Skeletal muscle tissue (tissue), 4 donors: ENCODE data around the gene ANO8. TPM values are rescaled to one million over a fixed set of nuclear protein-coding genes. Genes with fewer than 3 reads are reported as not detected.
A peak's percentile ranks its signal among the peaks of the same experiment; 100 is the strongest.

Source experiments
- H3K27ac ChIP-seq: one replicate; pipeline ENCODE4 v1.7.0; 2013; ENCODE audit warnings: mild to moderate bottlenecking, low read depth, low read length, inconsistent platforms
- H3K27me3 ChIP-seq, 3 donors: one replicate each; pipeline ENCODE4 v1.7.0; 2013; ENCODE audit warnings: low read length in 3 of 3; ENCODE audit not compliant: control insufficient read depth in 3 of 3, insufficient read depth in 3 of 3
- H3K36me3 ChIP-seq, 3 donors: one replicate each; pipeline ENCODE4 v1.7.0; 2013; ENCODE audit warnings: low read length in 3 of 3; ENCODE audit not compliant: control insufficient read depth in 3 of 3, insufficient read depth in 3 of 3
- H3K4me1 ChIP-seq, 3 donors: one replicate each; pipeline ENCODE4 v1.7.0; 2013; ENCODE audit warnings: low read length in 3 of 3, mild to moderate bottlenecking in 3 of 3; ENCODE audit not compliant: control insufficient read depth in 3 of 3, insufficient read depth in 3 of 3
- H3K4me3 ChIP-seq, 3 donors: one replicate each; pipeline ENCODE4 v1.7.0; 2013; ENCODE audit warnings: low read length in 3 of 3
- H3K9ac ChIP-seq, 3 donors: one replicate each; pipeline ENCODE4 v1.7.0; 2013; ENCODE audit warnings: low read length in 3 of 3, mild to moderate bottlenecking in 3 of 3, moderate library complexity in 2 of 3, low read depth in 1 of 3
- H3K9me3 ChIP-seq, 3 donors: one replicate each; pipeline ENCODE4 v1.7.0; 2013; ENCODE audit warnings: low read length in 3 of 3; ENCODE audit not compliant: control insufficient read depth in 3 of 3
- total RNA-seq: library from RNA; depleted of rRNA; stranded (reverse); fragments of >200 nt; gene quantifications from one replicate; pipeline ENCODE4 v1.2.3, GENCODE V29; 2014
- donor health status: Osteomylitis.

The ANO8 gene
- total RNA-seq, 1 donor from 2014 or later: 1.6 TPM

GRCh38 chr19:17311455-17312188, 23.0 kb downstream of the ANO8 start:
- Histone ChIP-seq H3K9ac (no peak overlapping the region), H3K27me3 (no peaks in the 10 kb centered on the region), H3K9me3 (no peaks in the 10 kb centered on the region), H3K36me3 (peaks cover 13 to 25% (median 17%) of the 10 kb centered on the region in 3 donors), H3K4me1 (peaks cover 14 to 37% (median 20%) of the 10 kb centered on the region in 3 donors), H3K4me3 (no peak overlapping the region), H3K27ac (no peak overlapping the region)

- Histone ChIP-seq H3K9ac (peak overlapping the region; percentile 84 to 93 (median 90)), H3K27me3 (no peaks in the 10 kb centered on the region), H3K36me3 (peaks cover 9 to 17% (median 10%) of the 10 kb centered on the region in 3 donors), H3K4me1 (peaks cover 27 to 52% (median 33%) of the 10 kb centered on the region in 3 donors), H3K27ac (peak overlapping the region; percentile 79), H3K9me3 (no peaks in the 10 kb centered on the region), H3K4me3 (peak overlapping the region; percentile 86 to 89 (median 88))
Measured at GRCh38 chr19:17309965-17310461, 24.6 kb downstream of the ANO8 start.

GRCh38 chr19:17309198-17309964, 25.3 kb downstream of the ANO8 start, which contains the start of gene DDA1:
DDA1 (plus strand) TSS chr19:17309563; CDS start chr19:17309655, 92 bp downstream.
- Histone ChIP-seq H3K4me3 (peak within 1 kb of the TSS; percentile 86 to 89 (median 88)), H3K36me3 (peaks cover 4 to 12% (median 5%) of the 10 kb centered on the region in 3 donors), H3K27ac (peak within 1 kb of the TSS; percentile 79), H3K27me3 (no peaks in the 10 kb centered on the region), H3K9me3 (no peaks in the 10 kb centered on the region), H3K4me1 (peaks cover 31 to 57% (median 40%) of the 10 kb centered on the region in 3 donors), H3K9ac (peak within 1 kb of the TSS; percentile 84 to 93 (median 90))

- H3K9me3 ChIP-seq: no peaks in the 10 kb centered on the region
- peaks cover 35 to 67% (median 48%) of the 10 kb centered on the region in 3 donors for H3K4me1 ChIP-seq
- H3K36me3 ChIP-seq: peaks cover 0 to under 1% (median 0%) of the 10 kb centered on the region in 3 donors
- peak overlapping the region in 1 of 3 donors; percentile 50 for H3K9ac ChIP-seq
- no peaks in the 10 kb centered on the region for H3K27me3 ChIP-seq
- H3K27ac ChIP-seq: no peak overlapping the region
- H3K4me3 ChIP-seq: no peak overlapping the region
Measured at GRCh38 chr19:17307876-17308377, 26.7 kb downstream of the ANO8 start.

GRCh38 chr19:17306285-17306714, 28.4 kb downstream of the ANO8 start:
- no peaks in the 10 kb centered on the region for H3K36me3 ChIP-seq
- H3K27ac ChIP-seq: peak overlapping the region; percentile 88
- peaks cover 41 to 67% (median 54%) of the 10 kb centered on the region in 3 donors for H3K4me1 ChIP-seq

GRCh38 chr19:17305517-17306284, 29.0 kb downstream of the ANO8 start, which contains the start of gene MRPL34:
MRPL34 (plus strand) TSS chr19:17305872; CDS start chr19:17305893, 21 bp downstream.
- Histone ChIP-seq H3K27ac (peak within 1 kb of the TSS; percentile 88), H3K4me3 (peak within 1 kb of the TSS; percentile 88 to 95 (median 93)), H3K4me1 (peaks cover 39 to 63% (median 52%) of the 10 kb centered on the region in 3 donors)

More at GRCh38 chr19:17306285-17306714, 28.4 kb downstream of the ANO8 start:
- Histone ChIP-seq H3K9ac (peak overlapping the region; percentile 87 to 95 (median 89)), H3K27me3 (no peaks in the 10 kb centered on the region), H3K9me3 (no peaks in the 10 kb centered on the region), H3K4me3 (peak overlapping the region; percentile 88 to 95 (median 93))

GRCh38 chr19:17305216-17305516, 29.5 kb downstream of the ANO8 start:
- Histone ChIP-seq H3K27ac (peak overlapping the region; percentile 48), H3K9ac (peak overlapping the region in 1 of 3 donors; percentile 95), H3K27me3 (no peaks in the 10 kb centered on the region), H3K36me3 (peaks cover 0 to 3% (median 3%) of the 10 kb centered on the region in 3 donors), H3K9me3 (no peaks in the 10 kb centered on the region), H3K4me1 (peaks cover 34 to 58% (median 47%) of the 10 kb centered on the region in 3 donors), H3K4me3 (peak overlapping the region; percentile 88 to 95 (median 93))

More at GRCh38 chr19:17305517-17306284, 29.0 kb downstream of the ANO8 start, which contains the start of gene MRPL34:
- H3K9me3 ChIP-seq: no peaks in the 10 kb centered on the region
- no peaks in the 10 kb centered on the region for H3K27me3 ChIP-seq
- peak within 1 kb of the TSS; percentile 87 to 95 (median 89) for H3K9ac ChIP-seq
- H3K36me3 ChIP-seq: peaks cover 0 to 2% (median 2%) of the 10 kb centered on the region in 3 donors

- peaks cover 31 to 54% (median 43%) of the 10 kb centered on the region in 3 donors for H3K4me1 ChIP-seq
- no peaks in the 10 kb centered on the region for H3K27me3 ChIP-seq
- H3K9me3 ChIP-seq: no peaks in the 10 kb centered on the region
- no peak overlapping the region for H3K9ac ChIP-seq
- H3K36me3 ChIP-seq: peaks cover 0 to 3% (median 3%) of the 10 kb centered on the region in 3 donors
- peak overlapping the region in 1 of 3 donors; percentile 88 for H3K4me3 ChIP-seq
- peak overlapping the region; percentile 75 for H3K27ac ChIP-seq
Measured at GRCh38 chr19:17304386-17305215, 30.1 kb downstream of the ANO8 start.
